Renal cortical epithelial cell (primary cell): ENCODE results near the gene MAP3K10. TPM values are rescaled to one million over a fixed set of nuclear protein-coding genes. Genes with fewer than 3 reads are reported as not detected.
A peak's percentile ranks its signal among the peaks of the same experiment; 100 is the strongest.
"Not testable (repeated sequence)": the region's sequence is repeated elsewhere in the genome, so short reads cannot be mapped to it uniquely, and the experiment has no call there.

Source experiments
- DNase-seq: peaks from one replicate; pipeline ENCODE4 v3.0.0-alpha.2; 2011; ENCODE audit warnings: low read depth
- total RNA-seq: library from RNA; depleted of rRNA; stranded (reverse); fragments of >200 nt; gene quantifications from 2 replicates; pipeline ENCODE4 v1.2.3, GENCODE V29; 2014

Gene MAP3K10
- 5.6 and 11.2 TPM in 2 replicates for total RNA-seq

DNA sequence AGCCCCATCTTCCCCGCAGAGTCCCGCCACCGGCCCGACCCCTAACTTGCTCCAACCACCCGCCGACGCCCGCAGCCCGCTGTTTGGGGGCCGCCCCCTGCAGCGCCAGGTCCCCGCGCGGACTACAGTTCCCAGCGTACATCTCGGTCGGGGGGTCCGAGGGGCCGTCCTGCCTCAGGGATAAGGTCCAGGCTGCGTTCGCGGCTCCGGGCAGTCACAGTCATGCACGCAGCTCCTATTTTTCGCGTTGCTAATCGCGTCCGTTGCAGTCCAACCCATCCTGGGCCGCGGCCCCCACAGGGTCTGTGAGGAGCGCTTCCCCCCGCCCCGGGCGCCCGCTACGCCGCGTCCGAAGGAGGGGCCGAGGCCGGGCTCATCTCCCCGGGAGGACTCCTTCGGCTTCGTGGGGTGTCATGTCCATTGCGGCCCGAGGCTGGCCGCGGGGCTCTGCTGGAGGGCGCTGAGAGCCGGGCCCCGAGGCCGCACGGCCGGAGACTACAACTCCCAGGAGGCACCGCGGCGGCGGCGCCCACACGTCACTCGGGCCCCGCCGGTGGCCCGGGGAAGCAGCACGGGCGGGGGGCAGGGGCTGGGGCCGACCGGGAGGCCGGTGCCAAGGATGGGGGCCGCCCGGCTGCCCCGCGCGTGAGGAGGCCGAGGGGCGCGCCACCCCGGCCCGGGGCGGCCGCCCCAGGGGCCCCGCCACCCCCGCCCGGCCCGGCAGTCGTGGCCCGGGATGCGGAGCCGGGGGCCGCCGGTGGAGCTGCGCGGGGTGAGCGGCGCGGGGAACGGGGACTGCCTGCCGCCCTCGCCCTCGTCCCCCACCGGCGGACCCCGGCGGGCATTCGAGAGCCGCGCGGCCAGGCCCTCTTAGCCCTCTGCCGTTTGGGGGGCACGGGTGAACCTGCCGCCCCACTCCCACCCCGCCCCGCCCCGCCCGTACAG, at the start of gene MAP3K10:
Gene MAP3K10 (plus strand): TSS at position 536 of the 945 bp plus-strand sequence. CDS start 606 bp downstream, outside the sequence.
- DNase-seq = peak; percentile 7

DNA sequence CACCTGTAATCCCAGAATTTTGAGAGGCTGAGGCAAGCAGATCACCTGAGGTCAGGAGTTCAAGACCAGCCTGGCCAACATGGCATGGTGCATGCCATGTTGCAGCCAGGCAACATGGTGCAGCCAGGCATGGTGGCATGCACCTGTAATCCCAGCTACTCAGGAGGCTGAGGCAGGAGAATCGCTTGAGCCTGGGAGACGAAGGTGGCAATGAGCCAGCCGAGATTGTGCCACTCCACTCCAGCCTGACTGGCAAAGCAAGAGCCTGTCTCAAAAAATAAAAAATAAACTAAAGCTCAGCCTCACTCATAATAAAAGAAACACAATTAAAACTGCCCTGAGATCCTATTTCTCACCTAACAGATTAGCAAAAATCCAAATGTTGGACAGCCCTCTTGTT, 49.7 kb upstream of the MAP3K10 start:
- no peak for DNase-seq

GRCh38 chr19:40143612-40144011, 47.6 kb upstream of the MAP3K10 start:
- no peak for DNase-seq

DNA sequence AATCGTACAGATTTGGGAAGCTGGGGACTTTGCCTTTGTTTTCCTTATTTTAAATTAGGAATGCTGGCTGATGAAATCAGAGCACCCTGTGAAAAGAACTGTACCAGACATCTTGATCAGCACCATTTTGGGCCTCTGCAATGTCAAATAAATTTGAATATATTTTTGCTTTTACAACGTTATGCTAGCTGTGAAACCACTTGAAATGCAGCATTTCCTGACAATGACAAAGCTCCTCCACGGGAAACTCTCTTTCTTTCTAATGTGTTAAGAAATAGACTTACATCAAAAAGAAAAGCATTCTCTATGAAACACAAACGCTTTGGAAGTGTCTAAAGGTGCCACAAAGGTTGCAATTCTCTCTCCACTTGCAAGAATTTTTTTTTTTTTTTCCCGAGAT, 47.1 kb upstream of the MAP3K10 start:
- no peak for DNase-seq

- no peak for DNase-seq
Observed at GRCh38 chr19:40144947-40145748, 46.1 kb upstream of the MAP3K10 start.

GRCh38 chr19:40145749-40146029, 45.5 kb upstream of the MAP3K10 start:
- not testable (repeated sequence) for DNase-seq

- no peak for DNase-seq
Observed at GRCh38 chr19:40147338-40147692, 43.9 kb upstream of the MAP3K10 start.

DNA sequence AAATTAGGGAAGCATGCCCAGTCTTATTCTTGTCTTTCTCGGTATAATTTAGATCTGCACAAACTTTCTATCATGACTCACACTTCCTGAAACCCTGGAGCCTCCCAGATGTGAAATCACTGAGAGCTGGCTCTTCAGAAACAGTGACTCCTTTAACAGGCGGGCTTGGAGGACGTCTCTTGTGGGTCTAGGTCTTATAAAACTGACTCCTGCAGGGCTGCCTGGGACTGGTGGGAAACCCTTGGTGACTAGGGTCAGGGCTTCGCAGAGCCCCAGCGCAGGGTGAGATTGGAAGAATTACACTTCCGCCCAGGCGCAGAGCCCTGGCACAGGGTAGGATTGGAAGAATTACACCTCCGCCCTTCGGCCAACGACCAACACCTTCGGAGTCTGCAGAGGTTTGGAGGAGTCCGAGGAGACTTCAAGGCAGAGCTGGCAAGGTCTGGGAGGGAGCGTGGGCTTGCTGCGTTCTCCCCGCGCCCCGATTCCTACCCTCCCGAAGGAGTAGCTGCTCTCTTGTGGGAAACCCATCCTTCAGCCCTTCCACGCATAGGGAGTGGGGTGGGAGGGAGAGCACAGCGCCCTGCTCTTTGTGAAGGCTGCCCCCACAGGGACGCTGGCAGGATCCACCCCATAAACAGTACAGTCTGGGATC, 43.4 kb upstream of the MAP3K10 start:
- peak; percentile 6 for DNase-seq

DNA sequence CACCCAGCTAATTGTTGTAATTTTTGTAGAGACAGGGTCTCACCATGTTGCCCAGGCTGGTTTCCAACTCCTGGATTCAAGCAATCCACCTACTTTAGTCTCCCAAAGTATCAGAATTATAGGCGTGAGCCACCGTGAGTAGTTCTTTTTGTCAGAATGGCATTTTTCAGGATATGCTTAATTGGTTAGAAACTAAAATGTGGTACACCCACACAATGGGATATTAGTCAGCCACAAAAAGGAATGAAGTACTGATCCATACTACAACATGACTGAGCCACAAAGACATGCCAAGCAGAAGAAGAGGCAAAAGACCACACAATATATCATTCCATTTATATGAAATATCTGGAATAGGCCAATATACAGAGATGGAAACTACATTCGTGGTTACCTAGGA, 41.7 kb upstream of the MAP3K10 start:
- no peak for DNase-seq

- DNase-seq = no peak
Observed at GRCh38 chr19:40150170-40150569, 41.1 kb upstream of the MAP3K10 start.

GRCh38 chr19:40154121-40154680, 37.0 kb upstream of the MAP3K10 start:
- no peak for DNase-seq

- peak; percentile 14 for DNase-seq
Observed at GRCh38 chr19:40155749-40156265, 35.4 kb upstream of the MAP3K10 start.

DNA sequence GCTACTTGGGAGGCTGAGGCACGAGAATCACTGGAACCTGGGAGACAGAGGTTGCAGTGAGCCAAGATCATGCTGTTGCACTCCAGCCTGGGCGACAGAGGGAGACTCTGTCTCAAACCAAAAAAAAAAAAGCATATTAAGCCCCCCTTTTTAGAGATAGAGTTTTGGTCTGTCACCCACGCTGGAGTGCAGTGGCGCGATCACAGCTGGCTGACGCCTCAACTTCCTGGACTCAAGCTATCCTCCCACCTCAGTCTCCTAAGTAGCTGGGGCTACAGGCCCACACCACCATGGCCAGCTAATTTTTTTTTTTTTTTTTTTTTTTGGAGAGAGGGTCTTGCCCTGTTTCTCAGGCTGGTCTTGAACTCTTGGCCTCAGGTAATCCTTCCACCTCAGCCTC, 34.2 kb upstream of the MAP3K10 start:
- no peak for DNase-seq

GRCh38 chr19:40159744-40160143, 31.5 kb upstream of the MAP3K10 start:
- no peak for DNase-seq

DNA sequence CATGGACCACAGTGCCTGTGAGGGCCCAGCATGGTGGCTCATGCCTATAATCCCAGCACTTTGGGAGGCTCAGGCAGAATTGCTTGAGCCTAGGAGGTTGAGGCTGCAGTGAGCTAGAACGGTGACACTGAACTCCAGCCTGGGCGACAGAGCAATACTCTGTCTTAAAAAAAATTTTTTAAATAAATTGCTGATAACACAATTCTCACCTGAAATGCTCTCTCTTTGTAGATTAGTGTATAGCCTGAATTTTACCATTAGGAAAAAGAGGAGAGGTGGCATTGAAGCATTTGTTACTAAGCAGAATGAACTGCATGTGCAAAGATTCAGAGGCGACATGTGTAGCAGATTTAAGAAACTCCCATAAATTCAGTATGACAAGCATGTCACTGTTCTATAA, 29.1 kb upstream of the MAP3K10 start:
- no peak for DNase-seq

DNA sequence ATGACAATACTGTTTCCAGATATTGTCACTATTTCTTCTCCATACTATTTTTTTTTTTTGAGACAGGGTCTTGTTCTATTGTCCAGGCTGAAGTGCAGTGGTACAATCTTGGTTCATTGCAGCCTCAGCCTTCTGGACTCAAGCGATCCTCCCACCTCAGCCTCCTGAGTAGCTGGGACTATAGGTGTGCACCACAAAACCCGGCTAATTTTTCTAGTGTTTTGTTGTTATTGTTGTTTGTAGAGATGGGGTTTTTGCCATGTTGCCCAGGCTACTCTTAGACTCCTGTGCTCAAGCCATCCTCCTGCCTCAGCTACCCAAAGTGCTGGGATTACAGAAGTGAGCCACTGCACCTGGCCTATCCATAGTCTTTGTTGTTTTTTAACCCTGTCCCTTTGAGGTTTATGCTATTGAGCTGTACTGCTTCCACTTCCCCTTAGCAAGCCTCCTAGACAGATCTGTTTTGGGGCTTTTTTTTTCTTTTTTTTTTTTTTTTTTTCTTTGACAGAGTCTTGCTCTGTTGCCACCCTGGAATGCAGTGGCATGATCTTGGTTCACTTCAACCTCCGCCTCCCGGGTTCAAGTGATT, 27.6 kb upstream of the MAP3K10 start:
- DNase-seq = no peak

- DNase-seq = no peak
Observed at GRCh38 chr19:40165362-40165937, 25.8 kb upstream of the MAP3K10 start.

GRCh38 chr19:40169482-40170302, 21.5 kb upstream of the MAP3K10 start:
- not testable (repeated sequence) for DNase-seq

GRCh38 chr19:40170303-40170989, 20.8 kb upstream of the MAP3K10 start:
- DNase-seq = not testable (repeated sequence)

- not testable (repeated sequence) for DNase-seq
Observed at GRCh38 chr19:40171293-40171692, 19.9 kb upstream of the MAP3K10 start.
